ENCODE results near the gene CLEC1A.

CLEC1A gene

DNA sequence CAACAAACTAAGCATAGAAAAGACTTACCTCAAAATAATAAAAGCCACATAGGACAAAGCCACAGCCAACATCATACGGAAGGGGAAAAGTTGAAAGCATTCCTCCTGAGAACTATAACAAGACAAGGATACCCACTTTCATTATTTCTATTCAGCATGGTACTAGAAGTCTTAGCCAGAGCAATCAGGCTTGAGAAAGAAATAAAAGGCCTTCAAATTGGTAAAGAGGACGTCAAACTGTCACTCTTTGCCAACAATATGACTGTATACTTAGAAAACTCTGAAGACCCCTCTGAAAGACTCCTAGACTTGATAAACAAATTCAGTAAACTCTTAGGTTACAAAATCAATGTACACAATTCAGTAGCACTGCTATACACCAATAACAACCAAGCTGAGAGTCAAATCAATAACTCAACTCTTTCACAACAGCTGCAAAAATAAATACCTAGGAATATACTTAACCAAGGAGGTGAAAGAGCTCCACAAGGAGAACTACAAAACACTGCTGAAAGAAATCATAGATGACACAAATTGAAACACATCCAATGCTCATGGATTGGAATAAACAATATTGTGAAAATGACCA, 11.6 kb upstream of the CLEC1A start:
- TF ChIP-seq, protein P1, sequence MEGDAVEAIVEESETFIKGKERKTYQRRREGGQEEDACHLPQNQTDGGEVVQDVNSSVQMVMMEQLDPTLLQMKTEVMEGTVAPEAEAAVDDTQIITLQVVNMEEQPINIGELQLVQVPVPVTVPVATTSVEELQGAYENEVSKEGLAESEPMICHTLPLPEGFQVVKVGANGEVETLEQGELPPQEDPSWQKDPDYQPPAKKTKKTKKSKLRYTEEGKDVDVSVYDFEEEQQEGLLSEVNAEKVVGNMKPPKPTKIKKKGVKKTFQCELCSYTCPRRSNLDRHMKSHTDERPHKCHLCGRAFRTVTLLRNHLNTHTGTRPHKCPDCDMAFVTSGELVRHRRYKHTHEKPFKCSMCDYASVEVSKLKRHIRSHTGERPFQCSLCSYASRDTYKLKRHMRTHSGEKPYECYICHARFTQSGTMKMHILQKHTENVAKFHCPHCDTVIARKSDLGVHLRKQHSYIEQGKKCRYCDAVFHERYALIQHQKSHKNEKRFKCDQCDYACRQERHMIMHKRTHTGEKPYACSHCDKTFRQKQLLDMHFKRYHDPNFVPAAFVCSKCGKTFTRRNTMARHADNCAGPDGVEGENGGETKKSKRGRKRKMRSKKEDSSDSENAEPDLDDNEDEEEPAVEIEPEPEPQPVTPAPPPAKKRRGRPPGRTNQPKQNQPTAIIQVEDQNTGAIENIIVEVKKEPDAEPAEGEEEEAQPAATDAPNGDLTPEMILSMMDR (IDR thresholded peaks at IDR 0.05; ENCODE audit: low read depth, low read length, missing control alignments): no peak
- no peak overlapping the region for H3K4me3 ChIP-seq (ENCODE audit: low read depth, low read length)
- in situ Hi-C loops (cut with HindIII; ENCODE audit: low sequenced_read_pairs): no loop called here
- no peak for DNase-seq (ENCODE audit: low read depth)

DNA sequence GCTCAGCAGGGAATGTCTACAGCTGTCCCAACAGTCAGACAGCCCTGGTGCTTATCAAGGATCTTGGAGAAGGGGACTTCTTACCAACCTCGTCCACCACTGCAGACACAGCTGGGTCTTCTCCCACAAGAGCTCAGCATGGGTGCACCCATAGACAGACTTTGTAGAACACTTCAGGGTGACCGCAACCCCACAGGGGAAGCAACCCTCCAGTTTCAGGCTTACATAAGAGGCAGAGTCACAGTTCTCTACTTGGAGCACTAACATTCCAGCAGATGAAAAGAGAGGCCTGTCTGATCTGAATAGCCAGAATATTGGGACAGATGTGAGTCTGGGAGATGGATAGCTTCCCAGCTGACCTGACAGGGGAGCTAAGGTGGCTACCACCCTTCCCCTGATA, 3.5 kb upstream of the CLEC1A start:
- no peak for DNase-seq (ENCODE audit: low read depth)
- TF ChIP-seq, protein P1 (IDR thresholded peaks at IDR 0.05; ENCODE audit: low read depth, low read length, missing control alignments): no peak
- in situ Hi-C loops (cut with HindIII; ENCODE audit: low sequenced_read_pairs): no loop called here
- no peak overlapping the region for H3K4me3 ChIP-seq (ENCODE audit: low read depth, low read length)

DNA sequence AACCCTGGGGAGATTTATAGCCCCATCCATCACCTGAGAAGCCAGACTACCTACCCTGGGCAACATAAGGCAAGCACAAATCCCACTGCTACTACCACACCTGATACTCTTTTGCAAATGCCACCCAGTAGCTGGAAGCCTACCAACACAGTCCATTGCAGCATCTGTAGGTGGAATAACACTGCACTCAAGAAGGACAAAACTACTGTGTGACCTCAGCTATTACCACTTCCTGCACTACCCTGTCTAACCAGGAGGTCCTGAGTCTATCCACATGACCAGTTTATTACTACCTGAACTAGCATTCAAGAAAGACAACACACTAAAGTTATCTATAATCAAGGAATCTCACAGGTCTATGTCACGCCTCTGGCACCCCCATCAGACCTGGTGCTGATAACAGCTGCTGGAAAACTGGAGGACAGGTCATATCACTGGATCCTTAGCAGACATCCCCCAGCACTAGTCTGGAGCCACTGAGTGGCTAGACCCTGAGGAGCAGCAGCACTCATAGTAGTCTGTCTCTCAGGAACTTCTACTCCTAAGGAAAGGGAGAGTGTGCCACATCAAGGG, 2.9 kb upstream of the CLEC1A start:
- TF ChIP-seq, protein P1 (IDR thresholded peaks at IDR 0.05; ENCODE audit: low read depth, low read length, missing control alignments): no peak
- no peak for DNase-seq (ENCODE audit: low read depth)

DNA sequence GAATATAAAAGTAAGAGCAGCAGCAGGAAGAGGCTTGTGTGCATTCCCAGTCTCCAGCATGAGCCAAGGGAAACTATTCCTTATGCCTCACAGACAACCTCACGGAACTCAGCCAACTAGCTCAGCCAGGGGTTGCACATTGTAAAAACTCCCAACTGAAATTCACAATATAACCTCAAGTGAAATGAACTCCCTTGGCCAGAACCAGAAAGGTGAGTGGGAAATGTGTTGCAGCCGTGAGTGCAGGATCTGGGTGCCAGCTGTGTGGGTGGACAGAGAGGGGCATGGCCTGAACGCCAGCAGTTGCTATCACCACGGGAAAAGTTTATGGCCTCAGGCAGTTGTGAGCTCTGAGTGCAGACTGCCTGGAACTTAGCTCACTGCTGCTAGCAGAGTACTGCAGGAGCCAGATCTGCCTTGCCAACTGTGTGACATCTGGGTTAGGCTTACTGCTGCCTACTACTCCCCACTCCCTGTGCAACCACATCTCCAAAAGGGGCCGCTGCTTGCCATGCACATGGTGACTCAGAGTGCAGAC, 2.3 kb upstream of the CLEC1A start:
- H3K4me3 ChIP-seq (ENCODE audit: low read depth, low read length): no peak overlapping the region
- TF ChIP-seq, protein P1 (IDR thresholded peaks at IDR 0.05; ENCODE audit: low read depth, low read length, missing control alignments): no peak
- DNase-seq (ENCODE audit: low read depth): peak; percentile 40
- in situ Hi-C loops (cut with HindIII; ENCODE audit: low sequenced_read_pairs): no loop called here

More for the DNA sequence above, 2.9 kb upstream of the CLEC1A start:
- in situ Hi-C loops (cut with HindIII; ENCODE audit: low sequenced_read_pairs): no loop called here
- H3K4me3 ChIP-seq (ENCODE audit: low read depth, low read length): no peak overlapping the region

DNA sequence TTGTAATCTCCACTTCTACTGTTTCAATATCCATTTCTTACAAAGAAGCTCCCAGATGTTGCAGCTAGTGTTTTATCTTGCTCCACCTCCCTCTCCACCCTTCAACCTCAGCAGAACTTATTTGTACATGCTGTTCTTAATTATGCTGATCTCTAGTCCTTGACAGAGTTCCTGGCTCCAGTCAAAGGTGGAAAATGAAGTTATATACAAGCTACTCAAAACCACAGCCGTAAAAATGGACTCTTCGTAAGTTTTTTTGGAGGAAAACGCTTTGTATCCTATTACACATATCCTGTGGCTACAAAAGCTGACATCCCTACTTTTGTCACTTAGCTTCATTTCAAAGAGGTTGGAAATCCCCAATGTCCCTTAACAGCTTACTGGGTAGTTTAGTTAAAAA, 1.3 kb downstream of the CLEC1A start:
- H3K4me3 ChIP-seq (ENCODE audit: low read depth, low read length): no peak overlapping the region
- TF ChIP-seq, protein P1 (IDR thresholded peaks at IDR 0.05; ENCODE audit: low read depth, low read length, missing control alignments): no peak
- DNase-seq (ENCODE audit: low read depth): no peak
- in situ Hi-C loops (cut with HindIII; ENCODE audit: low sequenced_read_pairs): no loop called here

DNA sequence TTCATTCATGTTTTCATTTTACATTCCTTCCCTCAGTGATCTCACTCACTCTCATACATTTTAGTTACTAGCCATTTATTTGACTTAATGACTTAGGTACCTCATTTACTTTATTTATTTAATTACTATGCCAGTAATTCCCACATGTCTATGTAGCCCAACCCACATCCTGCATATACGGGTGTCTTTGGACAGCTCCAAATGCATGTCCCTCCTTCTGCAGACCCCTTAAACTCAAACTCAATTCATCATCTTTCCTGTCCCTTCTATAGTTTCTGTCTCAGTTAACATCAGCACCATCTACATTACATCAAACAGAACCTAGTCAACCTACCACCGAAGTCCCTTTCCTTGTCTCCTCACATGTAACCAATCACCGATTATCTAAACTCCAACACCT, 2.8 kb downstream of the CLEC1A start:
- TF ChIP-seq, protein P1 (IDR thresholded peaks at IDR 0.05; ENCODE audit: low read depth, low read length, missing control alignments): no peak
- in situ Hi-C loops (cut with HindIII; ENCODE audit: low sequenced_read_pairs): no loop called here
- H3K4me3 ChIP-seq (ENCODE audit: low read depth, low read length): no peak overlapping the region
- no peak for DNase-seq (ENCODE audit: low read depth)
